ENCODE results near the gene FBXL7. TPM values are rescaled to one million over a fixed set of nuclear protein-coding genes. Genes with fewer than 3 reads are reported as not detected.

Gene FBXL7
- total RNA-seq, 1 experiment from 2014 or later, result not detected

- no peak for TF ChIP-seq CTCF (IDR thresholded peaks at IDR 0.05; ENCODE audit: unreplicated experiment)
- ChIA-PET CTCF (no interaction called here), POLR2A (no interaction called here)
- Mint-ChIP-seq H3K4me1 (ENCODE audit: insufficient read depth, unreplicated experiment) (no peaks in the 10 kb centered on the region), H3K27ac (ENCODE audit: low read depth, unreplicated experiment) (no peak overlapping the region), H3K27me3 (ENCODE audit: insufficient read depth, unreplicated experiment) (no peaks in the 10 kb centered on the region), H3K36me3 (ENCODE audit: insufficient read depth, unreplicated experiment) (no peaks in the 10 kb centered on the region), H3K9me3 (ENCODE audit: unreplicated experiment) (no peaks in the 10 kb centered on the region), H3K4me3 (ENCODE audit: unreplicated experiment) (no peak overlapping the region)
- intact Hi-C loops (cut with micrococcal nuclease), result no loop called here
- no peak for DNase-seq (ENCODE audit: unreplicated experiment)
- BruUV-seq (replicated peaks), result no TSS peak
These were observed 456.6 kb downstream of the FBXL7 start for GRCh38 chr5:15956622-15957021.

- no peaks in the 10 kb centered on the region for H3K27me3 Mint-ChIP-seq (ENCODE audit: insufficient read depth, unreplicated experiment)
- BruUV-seq (replicated peaks), result no TSS peak
- H3K4me1 Mint-ChIP-seq (ENCODE audit: insufficient read depth, unreplicated experiment), result no peaks in the 10 kb centered on the region
- intact Hi-C loops (cut with micrococcal nuclease), result no loop called here
- no peak overlapping the region for H3K4me3 Mint-ChIP-seq (ENCODE audit: unreplicated experiment)
- no peak overlapping the region for H3K27ac Mint-ChIP-seq (ENCODE audit: low read depth, unreplicated experiment)
- POLR2A ChIA-PET, result no interaction called here
- no peaks in the 10 kb centered on the region for H3K9me3 Mint-ChIP-seq (ENCODE audit: unreplicated experiment)
- CTCF ChIA-PET, result no interaction called here
- DNase-seq (ENCODE audit: unreplicated experiment), result no peak
- TF ChIP-seq CTCF (IDR thresholded peaks at IDR 0.05; ENCODE audit: unreplicated experiment), result no peak
- no peaks in the 10 kb centered on the region for H3K36me3 Mint-ChIP-seq (ENCODE audit: insufficient read depth, unreplicated experiment)
These were observed 457.1 kb downstream of the FBXL7 start for GRCh38 chr5:15957124-15957523.

- ChIA-PET POLR2A (no interaction called here), CTCF (no interaction called here)
- H3K4me1 Mint-ChIP-seq (ENCODE audit: insufficient read depth, unreplicated experiment), result no peaks in the 10 kb centered on the region
- DNase-seq (ENCODE audit: unreplicated experiment), result no peak
- no peaks in the 10 kb centered on the region for H3K36me3 Mint-ChIP-seq (ENCODE audit: insufficient read depth, unreplicated experiment)
- no peak overlapping the region for H3K4me3 Mint-ChIP-seq (ENCODE audit: unreplicated experiment)
- no peak for TF ChIP-seq CTCF (IDR thresholded peaks at IDR 0.05; ENCODE audit: unreplicated experiment)
- intact Hi-C loops (cut with micrococcal nuclease), result no loop called here
- H3K27ac Mint-ChIP-seq (ENCODE audit: low read depth, unreplicated experiment), result no peak overlapping the region
- H3K9me3 Mint-ChIP-seq (ENCODE audit: unreplicated experiment), result no peaks in the 10 kb centered on the region
- H3K27me3 Mint-ChIP-seq (ENCODE audit: insufficient read depth, unreplicated experiment), result no peaks in the 10 kb centered on the region
- no TSS peak for BruUV-seq (replicated peaks)
These were observed 459.6 kb downstream of the FBXL7 start for GRCh38 chr5:15959370-15960164.

GRCh38 chr5:15966066-15966640 is 466.2 kb downstream of the FBXL7 start:
- DNase-seq (ENCODE audit: unreplicated experiment), result peak; percentile 8
- Mint-ChIP-seq H3K9me3 (ENCODE audit: unreplicated experiment) (no peaks in the 10 kb centered on the region), H3K36me3 (ENCODE audit: insufficient read depth, unreplicated experiment) (no peaks in the 10 kb centered on the region), H3K27ac (ENCODE audit: low read depth, unreplicated experiment) (no peak overlapping the region), H3K4me3 (ENCODE audit: unreplicated experiment) (no peak overlapping the region), H3K4me1 (ENCODE audit: insufficient read depth, unreplicated experiment) (no peaks in the 10 kb centered on the region), H3K27me3 (ENCODE audit: insufficient read depth, unreplicated experiment) (no peaks in the 10 kb centered on the region)
- BruUV-seq (replicated peaks), result no TSS peak
- ChIA-PET POLR2A (no interaction called here), CTCF (no interaction called here)
- no peak for TF ChIP-seq CTCF (IDR thresholded peaks at IDR 0.05; ENCODE audit: unreplicated experiment)
- intact Hi-C loops (cut with micrococcal nuclease), result no loop called here
